ENCODE measurements around the gene MBOAT2.
"Not testable (repeated sequence)": the region's sequence is repeated elsewhere in the genome, so short reads cannot be mapped to it uniquely, and the experiment has no call there.

MBOAT2 gene

DNA sequence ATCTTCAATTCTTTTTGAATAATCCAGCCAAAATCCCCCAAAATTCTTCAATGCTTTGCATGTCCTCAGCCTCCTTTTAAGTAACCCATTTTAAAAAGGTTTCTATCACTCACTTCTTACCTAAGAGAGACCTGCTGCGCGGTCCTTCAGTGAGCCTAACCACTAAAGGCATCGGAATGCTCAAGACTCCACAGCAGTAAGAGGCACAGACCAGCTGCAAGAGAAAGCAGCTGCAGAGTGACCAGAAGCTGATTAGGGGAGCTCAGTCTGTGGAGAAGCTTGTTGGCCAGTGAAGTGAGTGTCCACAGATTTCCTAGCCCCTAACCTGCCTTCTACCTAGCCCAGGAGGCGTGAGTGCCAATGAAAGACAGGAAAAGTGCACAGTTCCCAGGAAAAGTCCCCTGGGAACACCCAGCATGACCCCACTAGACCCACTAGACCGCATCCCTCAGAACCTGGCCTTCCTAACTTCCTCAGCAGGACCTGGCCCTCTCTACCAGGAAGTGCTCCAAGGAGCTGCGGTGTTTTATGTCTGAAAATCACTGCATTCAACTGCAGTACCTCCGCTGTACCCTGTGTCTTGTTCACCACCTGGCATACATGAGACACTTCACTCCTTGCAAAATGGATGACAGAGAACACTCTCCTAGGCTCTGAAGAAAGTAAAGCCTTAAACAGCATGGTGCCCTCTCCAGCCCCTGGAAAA is 10.1 kb downstream of the MBOAT2 start:
- in situ Hi-C loops (cut with MboI; ENCODE audit: low sequenced_read_pairs), result no loop called here

DNA sequence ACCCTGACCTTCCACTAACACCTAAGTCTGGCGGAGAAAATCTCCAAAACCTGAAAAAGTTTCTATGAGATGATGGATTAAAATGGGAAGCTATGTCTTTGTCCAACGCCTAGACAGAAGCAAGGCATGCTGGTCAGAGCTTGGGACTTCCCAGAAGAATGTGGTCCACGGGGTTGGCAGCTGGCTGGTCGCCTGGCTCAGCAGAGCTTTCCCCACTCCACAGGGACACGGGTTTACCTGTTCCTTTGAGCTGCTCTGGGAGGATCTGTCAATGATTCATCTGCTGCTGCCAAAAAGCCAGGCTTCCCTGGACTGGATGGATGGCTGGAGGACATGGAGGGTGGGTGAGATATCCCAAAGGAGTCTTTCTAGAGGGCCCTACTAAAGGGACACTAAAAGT is 10.8 kb downstream of the MBOAT2 start:
- in situ Hi-C loops (cut with MboI; ENCODE audit: low sequenced_read_pairs), result no loop called here

DNA sequence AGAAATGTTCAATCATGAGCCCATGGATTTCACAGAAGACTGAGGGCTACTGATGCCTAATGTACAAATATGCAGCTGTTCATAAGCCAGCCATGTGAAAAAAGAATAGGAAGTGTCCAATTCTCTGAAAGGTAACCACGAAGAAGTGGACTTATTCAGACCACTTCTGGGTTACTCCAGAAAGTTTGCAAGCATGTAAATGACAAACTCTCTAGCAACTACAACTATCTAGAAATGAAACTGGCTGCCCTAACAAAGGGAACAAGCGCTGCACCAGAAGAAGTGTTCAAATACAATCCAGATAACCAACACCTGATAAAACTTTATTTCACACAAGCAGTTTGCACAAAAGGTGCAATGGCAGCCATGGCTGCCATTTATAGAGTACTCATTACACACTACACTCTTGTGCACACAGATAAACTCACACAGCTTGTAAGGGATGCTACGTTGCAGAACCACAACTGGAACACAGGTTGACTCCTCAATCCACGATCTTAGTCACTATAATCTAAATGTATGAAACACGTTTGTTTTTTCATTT is 13.9 kb downstream of the MBOAT2 start:
- in situ Hi-C loops (cut with MboI; ENCODE audit: low sequenced_read_pairs), result no loop called here

DNA sequence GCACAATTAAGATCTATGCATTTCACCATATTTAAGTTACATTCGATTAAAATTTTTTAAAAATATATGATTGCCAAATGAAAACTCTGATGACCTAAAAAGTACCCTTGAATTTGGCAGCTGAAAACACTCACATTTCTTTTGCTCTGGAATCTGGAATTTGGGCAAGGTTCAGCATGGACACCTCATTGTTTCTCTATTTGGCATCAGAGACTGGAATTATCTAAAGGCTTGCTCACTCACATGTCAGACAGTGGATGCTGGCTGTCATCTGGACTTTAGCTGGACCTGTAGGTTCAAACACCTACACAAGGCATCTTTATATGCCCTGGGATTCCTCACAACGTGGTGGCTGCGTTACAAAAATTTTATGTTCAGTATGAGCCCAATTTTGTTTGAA is 16.1 kb downstream of the MBOAT2 start:
- in situ Hi-C loops (cut with MboI; ENCODE audit: low sequenced_read_pairs), result no loop called here

DNA sequence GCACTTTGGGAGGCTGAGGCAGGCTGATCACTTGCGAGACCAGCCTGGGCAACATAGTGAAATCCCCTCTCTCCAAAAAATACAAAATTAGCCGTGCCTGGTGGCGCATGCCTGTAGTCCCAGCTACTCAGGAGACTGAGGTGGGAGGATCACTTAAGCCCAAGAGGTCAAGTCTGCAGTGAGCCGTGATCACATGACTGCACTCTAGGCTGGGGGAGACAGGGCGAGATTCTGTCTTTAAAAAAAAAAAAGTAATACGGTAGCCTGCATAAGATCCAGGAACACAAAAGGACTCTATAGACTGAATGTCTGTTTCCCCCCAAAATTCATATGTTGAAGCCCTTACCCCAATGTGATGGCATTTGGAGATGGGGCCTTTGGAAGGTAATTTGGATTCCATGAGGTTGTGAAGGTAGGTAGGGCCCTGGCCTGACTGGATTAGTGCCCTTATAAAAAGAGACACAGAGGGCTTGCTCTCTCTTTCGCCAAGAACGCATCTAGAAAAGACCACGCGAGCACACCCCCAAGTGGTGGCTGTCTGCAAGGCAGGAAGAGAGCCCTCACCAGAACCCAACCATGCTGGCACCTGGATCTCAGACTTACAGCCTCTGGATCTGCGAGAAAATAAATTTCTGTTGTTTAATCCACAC is 17.0 kb downstream of the MBOAT2 start:
- in situ Hi-C loops (cut with MboI; ENCODE audit: low sequenced_read_pairs), result no loop called here

DNA sequence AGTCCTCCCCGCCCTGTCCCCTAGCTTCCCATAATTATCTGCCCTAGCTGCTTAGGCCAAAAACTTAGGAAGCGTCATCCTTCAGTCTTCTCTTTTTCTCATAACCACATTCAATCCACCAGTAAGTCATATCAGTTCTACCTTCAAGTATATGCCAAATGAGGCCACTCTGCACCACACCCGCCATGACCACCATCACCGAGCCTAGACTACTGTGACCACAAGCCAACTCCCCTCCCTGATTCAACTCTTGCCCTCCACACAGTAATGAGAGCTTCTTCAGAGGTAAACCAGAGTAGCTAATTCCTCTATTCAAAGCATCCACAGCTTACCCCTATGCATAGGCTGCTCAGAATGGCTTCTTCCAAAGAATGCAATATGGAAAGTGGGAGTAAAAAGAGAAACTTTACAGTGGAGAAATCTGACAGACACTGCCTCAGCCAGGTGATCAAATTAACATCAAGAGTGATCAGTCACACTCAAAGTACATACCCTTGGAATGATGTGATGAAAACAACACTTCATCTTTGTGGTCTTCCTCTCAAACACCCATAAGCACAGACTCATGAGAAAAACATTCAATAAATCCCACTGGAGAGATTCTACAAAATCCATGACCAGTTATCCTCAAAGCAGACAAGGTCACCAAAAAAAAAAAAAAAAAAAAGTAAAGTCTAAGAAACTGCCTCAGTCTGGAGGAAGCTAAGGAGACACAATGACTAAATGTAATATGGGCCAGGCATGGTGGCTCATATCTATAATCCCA is 17.7 kb downstream of the MBOAT2 start:
- in situ Hi-C loops (cut with MboI; ENCODE audit: low sequenced_read_pairs), result no loop called here

DNA sequence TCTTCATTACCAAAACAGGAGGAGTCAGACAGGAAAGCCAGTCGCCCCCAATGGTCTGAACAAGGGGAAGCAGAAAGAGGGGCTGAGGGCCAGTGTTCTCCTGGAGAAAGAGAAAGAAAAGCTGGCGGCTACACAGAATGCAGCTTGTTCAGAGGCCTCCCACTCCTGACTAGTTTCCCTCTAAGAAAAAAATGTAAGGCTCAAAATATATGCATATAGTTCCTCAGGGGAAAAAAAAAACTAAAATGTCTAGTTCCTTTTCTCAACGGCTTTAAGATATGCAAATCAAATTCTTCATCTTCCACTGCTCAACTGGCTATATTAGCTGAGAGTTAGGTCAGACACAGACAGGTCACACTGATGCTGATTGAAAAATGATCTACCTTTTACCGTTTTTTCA is 18.6 kb downstream of the MBOAT2 start:
- in situ Hi-C loops (cut with MboI; ENCODE audit: low sequenced_read_pairs), result no loop called here

DNA sequence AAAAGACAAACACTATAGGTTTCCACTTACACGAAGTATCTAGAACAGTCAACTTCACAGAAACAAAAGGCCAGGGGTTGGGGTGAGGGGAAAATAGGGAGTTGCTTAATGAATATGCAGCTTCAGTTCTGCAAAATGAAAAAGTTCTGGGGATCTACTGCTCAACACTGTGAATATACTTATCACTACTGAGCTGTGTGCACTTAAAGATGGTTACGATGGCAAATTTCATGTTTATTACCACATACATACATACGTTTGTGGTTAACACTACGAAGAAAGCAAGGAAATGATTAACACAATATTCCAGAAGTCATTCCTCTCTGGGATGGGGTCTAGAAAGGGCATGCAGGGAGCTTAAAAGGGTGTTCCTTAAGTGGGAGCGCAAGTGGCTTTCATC is 19.3 kb downstream of the MBOAT2 start:
- in situ Hi-C loops (cut with MboI; ENCODE audit: low sequenced_read_pairs), result no loop called here

DNA sequence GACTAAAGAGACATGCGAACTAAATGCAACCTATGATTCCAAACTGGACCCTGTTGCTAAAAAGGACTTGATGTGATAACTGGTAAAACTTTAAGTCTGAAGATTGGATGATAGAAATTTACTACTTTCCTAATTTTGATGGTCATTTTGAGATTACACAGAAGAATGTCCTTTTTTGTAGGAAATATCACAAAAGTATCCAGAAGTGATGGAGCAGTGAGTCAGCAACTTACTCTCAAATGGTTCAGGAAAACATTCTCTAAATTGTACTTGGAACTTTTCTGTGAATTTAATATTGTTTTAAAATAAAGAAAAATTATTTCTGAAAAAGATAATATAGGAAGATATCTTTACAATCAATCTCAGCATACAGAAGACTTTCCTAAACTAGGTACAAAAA is 19.9 kb downstream of the MBOAT2 start:
- in situ Hi-C loops (cut with MboI; ENCODE audit: low sequenced_read_pairs), result no loop called here

DNA sequence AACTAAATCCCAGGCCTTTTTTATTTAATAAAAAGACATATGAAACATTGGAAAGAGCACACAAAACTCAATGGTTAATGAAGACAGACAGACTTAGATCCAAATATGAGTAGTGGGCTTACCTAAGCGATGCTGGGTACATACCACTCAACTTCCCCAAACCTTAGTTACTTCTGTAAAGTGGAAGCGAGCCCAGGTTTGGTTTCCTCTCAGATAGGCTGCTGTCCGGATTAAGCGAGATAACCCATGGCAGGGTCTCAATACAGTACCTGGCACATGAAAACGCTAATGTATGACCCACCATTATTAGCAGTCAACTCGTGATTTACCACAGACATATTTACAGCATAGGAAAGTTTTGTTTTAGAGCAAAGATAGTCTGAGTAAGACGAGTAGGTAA is 21.6 kb downstream of the MBOAT2 start:
- in situ Hi-C loops (cut with MboI; ENCODE audit: low sequenced_read_pairs), result no loop called here

DNA sequence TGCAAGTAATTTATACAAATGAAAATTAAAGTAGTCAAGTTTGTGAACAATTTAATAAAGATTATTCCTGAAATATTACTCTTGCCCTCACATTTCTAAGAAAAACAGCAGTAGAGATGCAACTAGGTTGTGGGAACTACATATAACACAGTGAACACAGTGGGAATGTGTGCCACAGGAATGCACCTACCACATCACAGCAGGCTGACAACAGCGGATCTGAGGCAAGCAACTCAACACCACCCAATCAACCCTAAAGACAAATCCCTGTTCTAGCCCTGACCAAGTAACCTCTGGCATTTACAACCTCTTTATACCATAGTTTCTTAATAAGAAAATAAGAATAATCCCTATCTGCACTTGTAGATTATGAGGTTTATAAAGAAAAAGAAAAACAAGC is 23.4 kb downstream of the MBOAT2 start:
- in situ Hi-C loops (cut with MboI; ENCODE audit: low sequenced_read_pairs), result no loop called here

DNA sequence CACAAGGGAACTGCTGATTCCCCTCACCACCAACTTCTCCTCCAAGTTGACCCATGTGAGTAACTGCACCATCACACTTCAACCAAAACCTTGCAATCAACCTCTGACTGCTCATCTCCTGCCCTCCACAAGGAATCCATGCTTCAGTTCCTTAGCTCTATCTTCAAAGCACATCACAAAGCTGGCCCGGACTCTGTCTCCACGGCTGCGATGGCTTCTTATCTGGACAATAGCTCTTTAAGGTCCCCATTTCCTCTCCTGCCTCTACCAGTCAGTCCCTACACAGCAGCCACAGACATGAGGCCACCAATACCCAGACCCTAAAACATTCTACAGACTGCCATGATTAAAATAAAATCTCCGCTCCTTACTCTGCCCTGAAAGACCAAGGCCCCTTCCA is 25.7 kb downstream of the MBOAT2 start:
- in situ Hi-C loops (cut with MboI; ENCODE audit: low sequenced_read_pairs), result no loop called here

DNA sequence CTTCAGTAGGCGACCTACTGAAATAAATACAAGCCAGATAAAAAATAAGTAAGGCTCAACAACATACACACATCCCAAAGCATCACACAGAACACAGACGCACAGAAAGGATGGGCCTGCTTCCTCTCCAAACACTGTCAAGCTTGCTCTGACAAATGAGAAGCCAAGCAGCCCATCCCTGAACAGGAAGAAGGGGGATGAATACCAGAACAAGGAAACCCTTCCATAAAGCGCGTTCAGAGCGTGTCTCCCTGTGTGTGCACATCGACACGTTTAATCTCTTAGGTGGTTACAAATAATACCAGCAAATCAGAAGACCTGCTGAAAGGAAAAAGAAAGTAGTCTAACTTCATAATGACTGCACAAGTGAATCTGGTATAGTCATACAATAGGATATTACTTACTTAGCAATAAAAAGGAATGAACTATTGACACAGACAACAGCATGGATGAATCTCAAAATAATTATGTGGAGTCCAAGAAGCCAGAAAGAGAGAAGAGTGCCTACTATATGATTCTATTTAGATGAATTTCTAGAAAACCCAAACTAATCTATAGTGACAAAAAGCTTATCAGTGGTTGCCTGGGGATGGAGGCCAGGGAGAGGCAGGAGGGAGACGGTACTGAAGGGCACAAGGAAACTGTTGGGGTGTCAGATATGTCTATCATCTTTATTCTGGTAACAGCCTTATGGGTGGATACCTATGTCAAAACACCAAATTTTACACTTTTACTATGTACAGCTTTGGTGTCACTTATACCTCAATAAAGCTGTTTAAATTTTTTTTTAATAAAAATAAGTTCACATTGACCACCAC is 26.8 kb downstream of the MBOAT2 start:
- in situ Hi-C loops (cut with MboI; ENCODE audit: low sequenced_read_pairs), result no loop called here

DNA sequence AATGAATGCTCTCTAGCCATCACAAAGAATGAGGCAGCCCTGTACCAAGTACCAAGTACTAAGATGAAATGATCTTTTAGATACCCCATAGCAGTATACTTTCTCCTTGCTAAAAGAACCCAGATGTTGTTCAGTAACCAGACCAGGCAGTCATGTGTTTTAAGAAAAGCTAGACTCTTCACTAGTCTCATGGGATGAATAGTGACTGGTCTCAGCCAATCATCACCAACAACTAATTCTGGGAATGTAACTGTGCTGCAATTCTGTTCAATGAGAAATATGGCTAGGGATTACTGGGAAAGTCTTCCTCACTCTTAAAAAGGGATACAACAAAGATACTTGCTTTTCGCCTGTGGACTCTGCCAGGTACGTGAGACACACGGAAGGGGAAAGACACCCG is 29.5 kb downstream of the MBOAT2 start:
- in situ Hi-C loops (cut with MboI; ENCODE audit: low sequenced_read_pairs), result no loop called here

DNA sequence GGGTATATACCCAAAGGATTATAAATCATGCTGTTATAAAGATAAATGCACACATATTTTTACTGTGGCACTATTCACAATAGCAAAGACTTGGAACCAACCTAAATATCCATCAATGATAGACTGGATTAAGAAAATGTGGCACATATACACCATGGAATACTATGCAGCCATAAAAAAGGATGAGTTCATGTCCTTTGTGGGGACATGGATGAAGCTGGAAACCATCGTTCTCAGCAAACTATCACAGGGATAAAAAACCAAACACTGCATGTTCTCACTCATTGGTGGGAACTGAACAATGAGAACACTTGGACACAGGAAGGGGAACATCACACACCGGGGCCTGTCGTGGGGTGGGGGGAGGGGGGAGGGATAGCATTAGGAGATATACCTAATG is 30.5 kb downstream of the MBOAT2 start:
- in situ Hi-C loops (cut with MboI; ENCODE audit: low sequenced_read_pairs), result not testable (repeated sequence)

DNA sequence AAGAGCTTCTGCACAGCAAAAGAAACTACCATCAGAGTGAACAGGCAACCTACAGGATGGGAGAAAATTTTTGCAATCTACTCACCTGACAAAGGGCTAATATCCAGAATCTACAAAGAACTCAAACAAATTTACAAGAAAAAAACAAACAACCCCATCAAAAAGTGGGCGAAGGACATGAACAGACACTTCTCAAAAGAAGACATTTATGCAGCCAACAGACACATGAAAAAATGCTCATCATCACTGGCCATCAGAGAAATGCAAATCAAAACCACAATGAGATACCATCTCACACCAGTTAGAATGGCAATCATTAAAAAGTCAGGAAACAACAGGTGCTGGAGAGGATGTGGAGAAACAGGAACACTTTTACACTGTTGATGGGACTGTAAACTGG is 30.9 kb downstream of the MBOAT2 start:
- in situ Hi-C loops (cut with MboI; ENCODE audit: low sequenced_read_pairs), result not testable (repeated sequence)

DNA sequence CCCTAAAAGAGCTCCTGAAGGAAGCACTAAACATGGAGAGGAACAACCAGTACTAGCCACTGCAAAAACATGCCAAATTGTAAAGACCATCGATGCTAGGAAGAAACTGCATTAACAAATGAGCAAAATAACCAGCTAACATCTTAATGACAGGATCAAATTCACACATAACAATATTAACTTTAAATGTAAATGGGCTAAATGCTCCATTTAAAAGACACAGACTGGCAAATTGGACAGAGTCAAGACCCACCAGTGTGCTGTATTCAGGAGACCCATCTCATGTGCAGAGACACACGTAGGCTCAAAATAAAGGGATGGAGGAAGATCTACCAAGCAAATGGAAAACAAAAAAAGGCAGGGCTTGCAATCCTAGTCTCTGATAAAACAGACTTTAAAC is 34.1 kb downstream of the MBOAT2 start:
- in situ Hi-C loops (cut with MboI; ENCODE audit: low sequenced_read_pairs), result not testable (repeated sequence)

DNA sequence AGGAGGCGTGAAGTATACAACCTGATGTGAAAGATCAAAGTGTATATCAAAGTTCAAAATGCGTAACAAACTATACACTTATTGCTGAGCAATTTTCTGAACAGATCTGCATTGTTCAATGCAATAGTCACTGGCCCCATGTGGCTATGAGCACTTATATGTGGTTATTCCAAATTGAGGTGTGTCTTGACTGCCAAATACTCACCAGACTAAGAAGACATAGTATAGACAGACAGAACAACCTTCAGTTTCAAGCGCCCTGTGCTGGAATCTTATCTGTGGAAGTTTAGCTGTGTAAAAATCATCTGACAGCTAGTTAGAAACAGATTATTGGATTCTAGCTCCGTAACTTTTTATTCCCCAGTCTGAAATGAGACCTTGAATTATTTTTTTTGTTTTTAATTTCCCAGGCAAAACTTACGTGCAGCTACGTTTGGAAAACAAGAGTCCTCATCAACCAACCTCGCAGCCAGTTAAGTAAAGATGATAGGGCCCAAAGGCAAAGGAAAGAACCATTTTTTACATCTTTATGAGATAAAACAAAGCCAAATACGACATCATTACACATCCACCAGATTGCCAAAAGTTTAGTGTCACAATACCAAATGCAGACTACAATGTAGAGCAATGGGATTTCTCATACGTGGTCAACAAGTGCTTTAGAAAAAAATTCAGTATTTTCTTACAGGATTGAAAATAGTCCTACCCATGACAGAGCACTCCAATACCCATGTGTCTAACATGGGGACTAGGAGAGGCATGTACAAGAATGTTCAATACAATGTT is 37.2 kb downstream of the MBOAT2 start:
- in situ Hi-C loops (cut with MboI; ENCODE audit: low sequenced_read_pairs), result no loop called here

DNA sequence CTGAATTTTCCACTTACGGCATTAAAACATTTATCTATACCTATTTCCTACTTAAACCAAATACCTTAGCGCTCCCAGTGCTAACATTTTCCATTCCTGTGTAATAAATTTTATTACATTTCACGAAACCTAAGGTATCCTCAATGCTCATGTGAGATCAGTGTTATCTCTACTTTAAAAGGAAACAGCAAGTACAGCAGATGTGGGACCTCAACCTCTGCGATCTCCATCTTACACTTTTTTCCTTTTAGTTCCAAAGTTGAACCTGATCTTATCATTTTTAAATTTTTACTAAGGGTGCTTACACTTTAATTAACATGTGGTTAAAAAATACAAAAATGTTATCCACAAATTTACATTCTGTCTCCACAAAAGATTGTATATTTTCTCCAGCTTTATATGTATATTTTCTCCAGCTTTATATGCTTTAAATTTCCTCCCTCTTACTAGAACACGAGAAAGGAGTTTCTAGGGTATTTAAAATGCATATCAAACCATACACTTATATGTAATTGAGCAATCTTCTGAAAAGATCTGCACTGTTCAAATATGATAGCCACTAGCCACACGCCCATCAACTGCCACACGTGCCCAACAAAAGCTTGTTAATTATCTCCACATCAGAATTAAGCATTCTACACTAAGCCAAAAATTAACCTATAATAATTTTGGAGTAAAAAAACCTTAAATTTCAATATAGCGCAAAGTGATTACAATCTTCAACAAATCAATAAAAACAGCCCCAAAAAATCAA is 38.1 kb downstream of the MBOAT2 start:
- in situ Hi-C loops (cut with MboI; ENCODE audit: low sequenced_read_pairs), result no loop called here

DNA sequence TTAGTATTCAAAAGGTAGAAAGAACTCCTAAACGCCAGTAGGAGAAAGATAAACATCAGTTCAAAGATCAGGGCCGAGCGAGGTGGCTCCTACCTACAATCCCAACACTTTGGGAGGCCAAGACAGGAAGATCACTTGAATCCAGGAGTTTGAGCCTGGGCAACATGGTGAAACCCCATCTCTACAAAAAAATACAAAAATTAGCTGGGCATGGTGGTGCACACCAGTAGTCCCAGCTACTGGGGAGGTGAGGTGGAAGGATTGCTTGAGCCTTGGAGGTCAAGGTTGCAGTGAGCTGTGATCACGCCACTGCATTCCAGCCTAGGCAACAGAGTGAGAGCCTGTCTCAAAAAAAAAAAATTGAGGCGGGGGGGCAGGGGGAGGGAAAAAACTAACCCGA is 40.6 kb downstream of the MBOAT2 start:
- in situ Hi-C loops (cut with MboI; ENCODE audit: low sequenced_read_pairs), result no loop called here
